Measurements from ENCODE around the gene SLC23A2. TPM values are rescaled to one million over a fixed set of nuclear protein-coding genes. Genes with fewer than 3 reads are reported as not detected.
"Not testable (repeated sequence)": the region's sequence is repeated elsewhere in the genome, so short reads cannot be mapped to it uniquely, and the experiment has no call there.

The SLC23A2 gene
- total RNA-seq, 1 donor from 2014 or later, result 79.8 TPM

DNA sequence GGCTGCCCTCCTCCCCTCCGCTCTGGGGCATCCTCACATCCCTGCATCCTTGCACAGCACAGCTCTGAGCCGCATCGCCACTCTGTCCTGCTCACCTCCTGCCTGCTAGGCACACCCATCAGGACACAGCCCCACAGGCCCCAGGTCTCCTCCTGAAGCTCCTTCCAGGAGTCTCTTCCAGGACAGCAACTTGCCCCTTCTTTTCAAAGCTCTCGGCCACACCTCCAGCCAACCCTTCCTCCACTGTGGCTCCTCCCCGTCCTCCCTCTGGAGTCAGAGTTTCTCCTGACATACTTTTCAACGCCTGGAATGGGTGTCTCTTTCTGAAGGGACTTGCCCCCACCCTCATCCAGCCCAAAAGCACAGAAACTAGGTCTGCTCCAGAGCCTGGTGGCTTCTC, 77.3 kb downstream of the SLC23A2 start:
- H3K9me3 Mint-ChIP-seq, result no peaks in the 10 kb centered on the region

DNA sequence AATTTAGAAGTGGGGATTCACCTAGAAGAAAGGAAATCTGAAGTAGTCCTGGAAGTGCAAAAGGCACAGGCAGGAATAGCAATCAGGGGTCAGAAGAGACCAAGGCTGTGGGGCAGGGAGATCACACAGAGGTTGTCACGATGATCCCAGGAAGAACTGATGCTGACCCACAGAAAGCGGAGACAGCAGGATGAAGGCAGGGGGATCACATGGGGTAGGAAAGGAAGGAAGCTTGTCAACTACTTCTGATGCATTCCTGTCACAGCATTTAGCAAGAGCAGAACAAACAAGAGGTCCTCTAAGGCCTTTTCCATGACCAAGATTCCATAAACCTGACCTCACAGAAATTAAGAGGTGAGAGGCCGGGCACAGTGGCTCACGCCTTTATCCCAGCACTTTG, 79.1 kb downstream of the SLC23A2 start:
- CTCF ChIA-PET, result no interaction called here
- intact Hi-C loops (cut with micrococcal nuclease), result no loop called here
- TF ChIP-seq, protein P1, sequence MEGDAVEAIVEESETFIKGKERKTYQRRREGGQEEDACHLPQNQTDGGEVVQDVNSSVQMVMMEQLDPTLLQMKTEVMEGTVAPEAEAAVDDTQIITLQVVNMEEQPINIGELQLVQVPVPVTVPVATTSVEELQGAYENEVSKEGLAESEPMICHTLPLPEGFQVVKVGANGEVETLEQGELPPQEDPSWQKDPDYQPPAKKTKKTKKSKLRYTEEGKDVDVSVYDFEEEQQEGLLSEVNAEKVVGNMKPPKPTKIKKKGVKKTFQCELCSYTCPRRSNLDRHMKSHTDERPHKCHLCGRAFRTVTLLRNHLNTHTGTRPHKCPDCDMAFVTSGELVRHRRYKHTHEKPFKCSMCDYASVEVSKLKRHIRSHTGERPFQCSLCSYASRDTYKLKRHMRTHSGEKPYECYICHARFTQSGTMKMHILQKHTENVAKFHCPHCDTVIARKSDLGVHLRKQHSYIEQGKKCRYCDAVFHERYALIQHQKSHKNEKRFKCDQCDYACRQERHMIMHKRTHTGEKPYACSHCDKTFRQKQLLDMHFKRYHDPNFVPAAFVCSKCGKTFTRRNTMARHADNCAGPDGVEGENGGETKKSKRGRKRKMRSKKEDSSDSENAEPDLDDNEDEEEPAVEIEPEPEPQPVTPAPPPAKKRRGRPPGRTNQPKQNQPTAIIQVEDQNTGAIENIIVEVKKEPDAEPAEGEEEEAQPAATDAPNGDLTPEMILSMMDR (IDR thresholded peaks at IDR 0.05), result no peak
- no peak for ATAC-seq (ENCODE audit: low read depth)
- Mint-ChIP-seq H3K9me3 (no peaks in the 10 kb centered on the region), H3K4me3 (no peak overlapping the region), H3K27me3 (no peaks in the 10 kb centered on the region), H3K4me1 (peaks cover 33% of the 10 kb centered on the region), H3K36me3 (ENCODE audit: low read depth) (peaks cover 59% of the 10 kb centered on the region), H3K27ac (no peak overlapping the region)
- no peak for DNase-seq
- POLR2A ChIA-PET, result no interaction called here

More for the DNA sequence above, 77.3 kb downstream of the SLC23A2 start:
- H3K4me1 Mint-ChIP-seq, result peaks cover 18% of the 10 kb centered on the region
- POLR2A ChIA-PET, result no interaction called here
- CTCF ChIA-PET, result no interaction called here
- peaks cover 71% of the 10 kb centered on the region for H3K36me3 Mint-ChIP-seq (ENCODE audit: low read depth)
- no peaks in the 10 kb centered on the region for H3K27me3 Mint-ChIP-seq
- TF ChIP-seq, protein P1 (IDR thresholded peaks at IDR 0.05), result no peak
- no peak overlapping the region for H3K4me3 Mint-ChIP-seq
- DNase-seq (no peak), ATAC-seq (ENCODE audit: low read depth) (no peak)
- peak overlapping the region; percentile 24 for H3K27ac Mint-ChIP-seq
- intact Hi-C loops (cut with micrococcal nuclease), result no loop called here

DNA sequence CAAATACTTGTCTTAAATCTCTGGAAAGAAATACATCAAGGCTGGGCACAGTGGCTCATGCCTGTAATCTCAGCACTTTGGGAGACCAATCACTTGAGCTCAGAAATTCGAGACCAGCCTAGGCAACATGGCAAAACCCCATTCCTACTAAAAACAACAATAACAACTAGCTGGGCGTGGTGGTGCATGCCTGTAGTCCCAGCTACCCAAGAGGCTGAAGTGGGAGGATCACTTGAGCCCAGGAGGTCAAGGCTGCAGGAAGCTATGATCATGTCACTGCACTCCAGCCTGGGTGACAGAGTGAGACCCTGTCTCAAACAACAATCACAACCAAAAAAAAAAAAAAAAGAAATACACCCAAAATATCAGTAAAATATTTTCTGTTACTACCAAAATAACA, 80.0 kb downstream of the SLC23A2 start:
- H3K27me3 Mint-ChIP-seq; ATAC-seq (ENCODE audit: low read depth); CTCF ChIA-PET; H3K9me3 Mint-ChIP-seq; DNase-seq; H3K27ac Mint-ChIP-seq; intact Hi-C loops (cut with micrococcal nuclease); H3K4me3 Mint-ChIP-seq: not testable (repeated sequence)
- H3K36me3 Mint-ChIP-seq (ENCODE audit: low read depth), result peaks cover 58% of the 10 kb centered on the region
- POLR2A ChIA-PET, result interaction anchor here (0.7 kb wide), 1 partner anchor 69 kb away, joined by 3 read pairs; no protein-coding TSS in a partner anchor
- peaks cover 40% of the 10 kb centered on the region for H3K4me1 Mint-ChIP-seq

DNA sequence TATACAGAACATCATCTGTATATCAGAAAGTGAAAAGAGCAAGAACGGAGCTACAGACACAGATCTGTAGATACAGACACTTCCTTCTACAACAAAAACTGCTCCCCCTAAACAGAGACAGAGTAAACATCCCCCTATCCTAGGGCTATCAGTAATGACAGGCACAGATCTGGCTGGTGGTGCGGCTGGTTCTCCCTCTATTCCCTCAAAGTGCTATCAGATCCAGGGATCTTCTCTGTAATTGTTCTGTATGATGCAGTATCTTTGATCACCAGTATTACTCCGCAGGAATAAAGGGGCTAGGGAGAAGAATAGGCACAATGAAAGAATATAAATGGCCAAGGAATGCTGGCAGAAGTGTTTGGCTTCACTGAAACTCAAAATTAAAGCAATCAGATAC, 80.7 kb downstream of the SLC23A2 start:
- ATAC-seq (ENCODE audit: low read depth) (no peak), DNase-seq (no peak)
- no peaks in the 10 kb centered on the region for H3K9me3 Mint-ChIP-seq
- H3K27ac Mint-ChIP-seq, result no peak overlapping the region
- intact Hi-C loops (cut with micrococcal nuclease), result no loop called here
- peaks cover 59% of the 10 kb centered on the region for H3K36me3 Mint-ChIP-seq (ENCODE audit: low read depth)
- POLR2A ChIA-PET, result interaction anchor here (0.7 kb wide), 1 partner anchor 69 kb away, joined by 3 read pairs; no protein-coding TSS in a partner anchor
- H3K4me1 Mint-ChIP-seq, result peaks cover 40% of the 10 kb centered on the region
- TF ChIP-seq, protein P1 (IDR thresholded peaks at IDR 0.05), result no peak
- H3K27me3 Mint-ChIP-seq, result no peaks in the 10 kb centered on the region
- no peak overlapping the region for H3K4me3 Mint-ChIP-seq
- CTCF ChIA-PET, result no interaction called here

DNA sequence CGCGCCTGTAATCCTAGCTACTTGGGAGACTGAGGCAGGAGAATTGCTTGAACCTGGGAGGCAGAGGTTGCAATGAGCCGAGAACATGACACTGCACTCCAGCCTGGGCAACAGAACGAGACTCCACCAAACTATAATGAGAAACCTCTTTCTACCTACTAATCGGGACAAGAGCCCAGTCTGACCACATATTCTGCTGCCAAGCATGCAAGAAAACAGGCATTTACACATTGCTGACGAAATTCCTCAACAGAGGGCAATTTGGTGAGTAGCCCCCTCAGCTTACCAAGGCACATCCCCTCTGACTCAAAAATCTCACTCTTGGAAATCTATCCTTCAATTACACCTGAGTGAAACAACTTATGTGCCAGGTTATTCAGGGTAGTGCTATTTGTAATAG, 81.2 kb downstream of the SLC23A2 start:
- intact Hi-C loops (cut with micrococcal nuclease), result no loop called here
- DNase-seq (no peak), ATAC-seq (ENCODE audit: low read depth) (no peak)
- H3K27ac Mint-ChIP-seq, result no peak overlapping the region
- no peak overlapping the region for H3K4me3 Mint-ChIP-seq
- H3K27me3 Mint-ChIP-seq, result no peaks in the 10 kb centered on the region
- TF ChIP-seq, protein P1 (IDR thresholded peaks at IDR 0.05), result no peak
- no peaks in the 10 kb centered on the region for H3K9me3 Mint-ChIP-seq
- ChIA-PET CTCF (no interaction called here), POLR2A (no interaction called here)
- peaks cover 56% of the 10 kb centered on the region for H3K36me3 Mint-ChIP-seq (ENCODE audit: low read depth)
- peaks cover 40% of the 10 kb centered on the region for H3K4me1 Mint-ChIP-seq
